HG03175 (cell line): ENCODE results near the gene TEX53.

Experiments used
- ATAC-seq: cut with Tn5 transposase; IDR thresholded peaks from one replicate; pipeline ENCODE4 v1.9.1; 2021; ENCODE audit warnings: mild to moderate bottlenecking, moderate library complexity; ENCODE audit not compliant: unreplicated experiment

The TEX53 gene

GRCh38 chr9:114607671-114608524 lies 49.7 kb downstream of the TEX53 start:
- no peak for ATAC-seq

- ATAC-seq = no peak
Measured at GRCh38 chr9:114606597-114607207, 50.9 kb downstream of the TEX53 start.
